Prostate gland (tissue), 2 donors: ENCODE measurements around the gene RABGGTA. TPM values are rescaled to one million over a fixed set of nuclear protein-coding genes. Genes with fewer than 3 reads are reported as not detected.

ENCODE experiments used
- DNase-seq: peaks from one replicate; pipeline ENCODE4 v3.0.0-alpha.2; 2019; ENCODE audit warnings: low spot score
- H3K27ac ChIP-seq, 2 donors: fragments of 200-600 bp; sonication (generic); 2 replicates each; pipeline ENCODE4 v1.5.1; 2017 to 2019
- H3K27me3 ChIP-seq: fragments of 200-600 bp; sonication (generic); replicated peaks from 2 replicates; pipeline ENCODE4 v1.5.1; 2019; ENCODE audit not compliant: insufficient read depth
- H3K36me3 ChIP-seq, 2 donors: fragments of 200-600 bp; sonication (generic); 1 replicate in 1 of 2; 2 replicates in 1 of 2; pipeline versions ENCODE4 v1.5.1 to v1.8.1; 2017 to 2019
- H3K4me1 ChIP-seq: fragments of 200-600 bp; sonication (generic); replicated peaks from 2 replicates; pipeline ENCODE4 v1.5.1; 2019
- H3K4me3 ChIP-seq, 2 donors: fragments of 200-600 bp; sonication (generic); 2 replicates each; pipeline ENCODE4 v1.5.1; 2017 to 2019
- H3K9me3 ChIP-seq: fragments of 200-600 bp; sonication (generic); 2 replicates; pipeline ENCODE4 v1.5.1; 2017
- POLR2A ChIP-seq: fragments of 450-650 bp; IDR thresholded peaks from one replicate; pipeline ENCODE4 v1.6.1; 2016; ENCODE audit warnings: antibody characterized with exemption, mild to moderate bottlenecking
- POLR2AphosphoS5 ChIP-seq: sonication (generic); formaldehyde crosslinking; IDR thresholded peaks from one replicate; pipeline ENCODE4 v1.6.1; 2017; ENCODE audit warnings: antibody characterized with exemption
- WGBS: methylation state at CpG from one replicate; pipeline ENCODE4 v1.1.5; 2018; 5-methylcytosine and 5-hydroxymethylcytosine counted together
- intact Hi-C: fragments of 100-400 bp; cut with DNase I; formaldehyde crosslinking; loops from one replicate; pipeline ENCODE4 v1.14.2; 2022
- total RNA-seq, 2 donors: library from RNA; depleted of rRNA; stranded (reverse); fragments of >200 nt; gene quantifications; one replicate each; pipeline ENCODE4 v1.1.0, GENCODE V29; 2016
- TF ChIP-seq, protein P1 (sequence below), 4 experiments: fragments of 200-600 bp in 2 of 4; fragments of 450-650 bp in 2 of 4; sonication (generic) in 2 of 4; IDR thresholded peaks; 1 replicate in 3 of 4; 2 replicates in 1 of 4; pipeline ENCODE4 v1.5.1; 2016 to 2019; ENCODE audit warnings: antibody characterized with exemption in 4 of 4, mild to moderate bottlenecking in 2 of 4, moderate library complexity in 2 of 4

RABGGTA gene
- total RNA-seq, 2 donors from 2014 or later: 45.5 to 63.5 TPM

DNA sequence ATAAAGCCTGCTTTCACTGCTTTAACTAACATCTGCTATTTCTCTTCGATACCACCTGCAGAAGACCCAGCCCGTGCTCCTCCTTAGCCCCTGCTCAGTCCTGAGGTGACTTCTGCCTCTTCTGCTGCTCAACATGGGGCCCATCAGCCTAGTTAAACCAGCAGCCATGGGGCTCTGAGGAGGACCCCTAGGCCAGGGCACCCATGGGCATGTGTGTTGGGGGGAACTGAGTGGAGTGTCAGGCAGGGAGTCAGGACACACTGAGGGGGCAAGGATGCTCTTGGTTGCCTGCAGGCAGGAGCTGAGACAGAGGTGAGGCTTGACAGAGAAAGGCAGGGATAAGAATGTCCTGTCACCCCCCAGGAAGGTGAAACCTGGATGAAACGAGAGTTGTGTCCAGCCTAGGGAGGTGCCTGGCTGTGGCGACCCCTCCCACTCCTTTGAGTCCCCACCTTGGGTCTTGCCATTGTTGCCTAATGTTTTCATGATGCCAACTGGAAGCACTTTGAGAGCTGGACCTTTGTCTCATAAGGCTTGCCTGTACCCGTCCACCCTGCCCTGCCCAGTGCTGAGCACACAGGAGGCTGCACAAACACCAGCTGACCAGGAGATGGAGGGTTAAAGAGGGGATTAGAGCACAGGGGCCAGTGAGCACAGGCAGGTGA, 12.5 kb upstream of the RABGGTA start:
- Histone ChIP-seq H3K4me1 (no peaks in the 10 kb centered on the region), H3K36me3 (no peaks in the 10 kb centered on the region), H3K27me3 (no peaks in the 10 kb centered on the region), H3K4me3 (no peak overlapping the region), H3K27ac (no peak overlapping the region), H3K9me3 (no peaks in the 10 kb centered on the region)
- TF ChIP-seq, protein P1, sequence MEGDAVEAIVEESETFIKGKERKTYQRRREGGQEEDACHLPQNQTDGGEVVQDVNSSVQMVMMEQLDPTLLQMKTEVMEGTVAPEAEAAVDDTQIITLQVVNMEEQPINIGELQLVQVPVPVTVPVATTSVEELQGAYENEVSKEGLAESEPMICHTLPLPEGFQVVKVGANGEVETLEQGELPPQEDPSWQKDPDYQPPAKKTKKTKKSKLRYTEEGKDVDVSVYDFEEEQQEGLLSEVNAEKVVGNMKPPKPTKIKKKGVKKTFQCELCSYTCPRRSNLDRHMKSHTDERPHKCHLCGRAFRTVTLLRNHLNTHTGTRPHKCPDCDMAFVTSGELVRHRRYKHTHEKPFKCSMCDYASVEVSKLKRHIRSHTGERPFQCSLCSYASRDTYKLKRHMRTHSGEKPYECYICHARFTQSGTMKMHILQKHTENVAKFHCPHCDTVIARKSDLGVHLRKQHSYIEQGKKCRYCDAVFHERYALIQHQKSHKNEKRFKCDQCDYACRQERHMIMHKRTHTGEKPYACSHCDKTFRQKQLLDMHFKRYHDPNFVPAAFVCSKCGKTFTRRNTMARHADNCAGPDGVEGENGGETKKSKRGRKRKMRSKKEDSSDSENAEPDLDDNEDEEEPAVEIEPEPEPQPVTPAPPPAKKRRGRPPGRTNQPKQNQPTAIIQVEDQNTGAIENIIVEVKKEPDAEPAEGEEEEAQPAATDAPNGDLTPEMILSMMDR (IDR thresholded peaks at IDR 0.05): no peak
- TF ChIP-seq POLR2A (no peak), POLR2AphosphoS5 (no peak)
- 78% methylated on average over 5 of the region's 5 CpGs for WGBS
- intact Hi-C loops: no loop called here
- no peak for DNase-seq

DNA sequence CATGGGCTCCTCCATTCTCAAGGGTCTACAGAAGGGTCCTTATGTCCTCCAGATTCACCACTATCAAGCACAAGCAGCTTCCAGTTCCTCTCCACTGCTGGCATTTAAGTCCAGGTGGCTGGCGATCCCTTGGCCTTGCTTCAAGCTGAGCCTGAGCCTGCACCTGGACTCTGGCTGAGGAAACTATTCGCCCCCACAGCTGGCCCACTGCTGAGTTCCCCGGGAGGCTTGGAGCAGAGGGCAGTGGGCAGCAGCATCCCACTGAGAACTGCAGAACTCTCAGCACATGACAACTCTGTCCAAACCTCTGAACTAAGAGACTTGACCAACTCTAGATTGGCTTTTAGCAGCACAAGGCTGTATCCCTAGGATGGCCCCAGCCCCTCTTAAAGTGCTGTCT, 11.3 kb upstream of the RABGGTA start:
- WGBS: 81% methylated on average over 3 of the region's 3 CpGs
- H3K27me3 ChIP-seq: no peaks in the 10 kb centered on the region
- no peak overlapping the region for H3K4me3 ChIP-seq
- TF ChIP-seq POLR2AphosphoS5: no peak
- TF ChIP-seq POLR2A: no peak
- TF ChIP-seq, protein P1 (IDR thresholded peaks at IDR 0.05): no peak
- DNase-seq: no peak
- intact Hi-C loops: no loop called here
- no peak overlapping the region for H3K27ac ChIP-seq
- H3K4me1 ChIP-seq: no peaks in the 10 kb centered on the region
- no peaks in the 10 kb centered on the region for H3K36me3 ChIP-seq
- H3K9me3 ChIP-seq: no peaks in the 10 kb centered on the region

GRCh38 chr14:24281636-24282035, 10.2 kb upstream of the RABGGTA start:
- Histone ChIP-seq H3K36me3 (no peaks in the 10 kb centered on the region), H3K4me1 (no peaks in the 10 kb centered on the region), H3K9me3 (no peaks in the 10 kb centered on the region), H3K27ac (no peak overlapping the region), H3K4me3 (no peak overlapping the region), H3K27me3 (no peaks in the 10 kb centered on the region)
- no peak for DNase-seq
- 89% methylated on average over 7 of the region's 7 CpGs for WGBS
- intact Hi-C loops: no loop called here
- TF ChIP-seq POLR2A (no peak), POLR2AphosphoS5 (no peak)
- TF ChIP-seq, protein P1 (IDR thresholded peaks at IDR 0.05): no peak

- TF ChIP-seq POLR2AphosphoS5 (no peak), POLR2A (no peak)
- TF ChIP-seq, protein P1 (IDR thresholded peaks at IDR 0.05): no peak
- Histone ChIP-seq H3K4me3 (no peak overlapping the region), H3K27ac (no peak overlapping the region), H3K9me3 (no peaks in the 10 kb centered on the region), H3K36me3 (no peaks in the 10 kb centered on the region), H3K4me1 (no peaks in the 10 kb centered on the region), H3K27me3 (no peaks in the 10 kb centered on the region)
- WGBS: 75% methylated on average over 6 of the region's 6 CpGs
- intact Hi-C loops: no loop called here
- no peak for DNase-seq
These were observed 9.5 kb upstream of the RABGGTA start for GRCh38 chr14:24280797-24281460.
